Measurements from ENCODE around the gene AMZ2.
A peak's percentile ranks its signal among the peaks of the same experiment; 100 is the strongest.

AMZ2 gene

GRCh38 chr17:68289473-68289872 lies 41.6 kb downstream of the AMZ2 start:
- Histone ChIP-seq H3K9me3 (ENCODE audit: insufficient read depth, low read depth, low read length) (no peaks in the 10 kb centered on the region), H3K27ac (ENCODE audit: low read length) (no peak overlapping the region), H3K4me1 (ENCODE audit: insufficient read depth, low read length) (peaks cover 13% of the 10 kb centered on the region; the same call in 1 of the 2 replicates), H3K9ac (ENCODE audit: low read depth, low read length) (no peak overlapping the region), H3K36me3 (ENCODE audit: insufficient read depth, low read depth, low read length) (no peaks in the 10 kb centered on the region), H3K4me3 (ENCODE audit: low read length) (peak overlapping the region; percentile 76), H3K27me3 (ENCODE audit: insufficient read depth, low read length) (peaks cover 47% of the 10 kb centered on the region)

- Histone ChIP-seq H3K9me3 (ENCODE audit: insufficient read depth, low read depth, low read length) (no peaks in the 10 kb centered on the region), H3K27ac (ENCODE audit: low read length) (no peak overlapping the region), H3K4me3 (ENCODE audit: low read length) (peak overlapping the region; percentile 76), H3K27me3 (ENCODE audit: insufficient read depth, low read length) (peaks cover 52% of the 10 kb centered on the region), H3K9ac (ENCODE audit: low read depth, low read length) (no peak overlapping the region), H3K4me1 (ENCODE audit: insufficient read depth, low read length) (peaks cover 18% of the 10 kb centered on the region; the same call in 1 of the 2 replicates), H3K36me3 (ENCODE audit: insufficient read depth, low read depth, low read length) (no peaks in the 10 kb centered on the region)
Observed at GRCh38 chr17:68289936-68290267, 42.1 kb downstream of the AMZ2 start.

GRCh38 chr17:68290268-68290954 lies 42.6 kb downstream of the AMZ2 start:
- peaks cover 53% of the 10 kb centered on the region for H3K27me3 ChIP-seq (ENCODE audit: insufficient read depth, low read length)
- peaks cover 20% of the 10 kb centered on the region; the same call in 1 of the 2 replicates for H3K4me1 ChIP-seq (ENCODE audit: insufficient read depth, low read length)
- H3K36me3 ChIP-seq (ENCODE audit: insufficient read depth, low read depth, low read length) = no peaks in the 10 kb centered on the region
- no peak overlapping the region for H3K27ac ChIP-seq (ENCODE audit: low read length)
- H3K9me3 ChIP-seq (ENCODE audit: insufficient read depth, low read depth, low read length) = no peaks in the 10 kb centered on the region
- H3K4me3 ChIP-seq (ENCODE audit: low read length) = peak overlapping the region; percentile 76
- H3K9ac ChIP-seq (ENCODE audit: low read depth, low read length) = peak overlapping the region; percentile 44; the same call in 1 of the 2 replicates

- H3K4me3 ChIP-seq (ENCODE audit: low read length) = peak within 1 kb of the TSS; percentile 76
- H3K36me3 ChIP-seq (ENCODE audit: insufficient read depth, low read depth, low read length) = no peaks in the 10 kb centered on the region
- peaks cover 53% of the 10 kb centered on the region for H3K27me3 ChIP-seq (ENCODE audit: insufficient read depth, low read length)
- H3K27ac ChIP-seq (ENCODE audit: low read length) = no peak within 1 kb of the TSS
- H3K9me3 ChIP-seq (ENCODE audit: insufficient read depth, low read depth, low read length) = no peaks in the 10 kb centered on the region
- H3K9ac ChIP-seq (ENCODE audit: low read depth, low read length) = peak within 1 kb of the TSS; percentile 67
- H3K4me1 ChIP-seq (ENCODE audit: insufficient read depth, low read length) = peaks cover 20% of the 10 kb centered on the region; the same call in 1 of the 2 replicates
Observed at GRCh38 chr17:68290955-68291835, 43.4 kb downstream of the AMZ2 start, which contains the start of the genes ARSG and SLC16A6. Gene ARSG (plus strand): TSS chr17:68291495. CDS start chr17:68307494, 15,999 bp downstream. Gene SLC16A6 (minus strand): TSS chr17:68291127. CDS start chr17:68278320, 12,807 bp downstream.

GRCh38 chr17:68291836-68292688 lies 44.2 kb downstream of the AMZ2 start:
- Histone ChIP-seq H3K27ac (ENCODE audit: low read length) (no peak overlapping the region), H3K9me3 (ENCODE audit: insufficient read depth, low read depth, low read length) (no peaks in the 10 kb centered on the region), H3K27me3 (ENCODE audit: insufficient read depth, low read length) (peaks cover 53% of the 10 kb centered on the region), H3K4me3 (ENCODE audit: low read length) (peak overlapping the region; percentile 76), H3K9ac (ENCODE audit: low read depth, low read length) (peak overlapping the region; percentile 67), H3K4me1 (ENCODE audit: insufficient read depth, low read length) (peaks cover 28% of the 10 kb centered on the region; the same call in 1 of the 2 replicates), H3K36me3 (ENCODE audit: insufficient read depth, low read depth, low read length) (no peaks in the 10 kb centered on the region)

GRCh38 chr17:68292689-68293040 lies 44.8 kb downstream of the AMZ2 start:
- no peaks in the 10 kb centered on the region for H3K9me3 ChIP-seq (ENCODE audit: insufficient read depth, low read depth, low read length)
- peaks cover 53% of the 10 kb centered on the region for H3K27me3 ChIP-seq (ENCODE audit: insufficient read depth, low read length)
- H3K4me3 ChIP-seq (ENCODE audit: low read length) = peak overlapping the region; percentile 76
- no peak overlapping the region for H3K27ac ChIP-seq (ENCODE audit: low read length)
- H3K9ac ChIP-seq (ENCODE audit: low read depth, low read length) = peak overlapping the region; percentile 67; the same call in 1 of the 2 replicates
- H3K36me3 ChIP-seq (ENCODE audit: insufficient read depth, low read depth, low read length) = no peaks in the 10 kb centered on the region
- peaks cover 31% of the 10 kb centered on the region; the same call in 1 of the 2 replicates for H3K4me1 ChIP-seq (ENCODE audit: insufficient read depth, low read length)

GRCh38 chr17:68293490-68294195 lies 45.8 kb downstream of the AMZ2 start:
- Histone ChIP-seq H3K27ac (ENCODE audit: low read length) (no peak overlapping the region), H3K4me1 (ENCODE audit: insufficient read depth, low read length) (peaks cover 31% of the 10 kb centered on the region; the same call in 1 of the 2 replicates), H3K9me3 (ENCODE audit: insufficient read depth, low read depth, low read length) (no peaks in the 10 kb centered on the region), H3K36me3 (ENCODE audit: insufficient read depth, low read depth, low read length) (no peaks in the 10 kb centered on the region), H3K27me3 (ENCODE audit: insufficient read depth, low read length) (peaks cover 48% of the 10 kb centered on the region), H3K4me3 (ENCODE audit: low read length) (peak overlapping the region; percentile 36; the same call in 1 of the 2 replicates), H3K9ac (ENCODE audit: low read depth, low read length) (no peak overlapping the region)

GRCh38 chr17:68294196-68294555 lies 46.3 kb downstream of the AMZ2 start:
- H3K36me3 ChIP-seq (ENCODE audit: insufficient read depth, low read depth, low read length) = no peaks in the 10 kb centered on the region
- no peaks in the 10 kb centered on the region for H3K9me3 ChIP-seq (ENCODE audit: insufficient read depth, low read depth, low read length)
- peaks cover 42% of the 10 kb centered on the region for H3K27me3 ChIP-seq (ENCODE audit: insufficient read depth, low read length)
- no peak overlapping the region for H3K27ac ChIP-seq (ENCODE audit: low read length)
- peak overlapping the region; percentile 36; the same call in 1 of the 2 replicates for H3K4me3 ChIP-seq (ENCODE audit: low read length)
- H3K4me1 ChIP-seq (ENCODE audit: insufficient read depth, low read length) = peaks cover 31% of the 10 kb centered on the region; the same call in 1 of the 2 replicates
- H3K9ac ChIP-seq (ENCODE audit: low read depth, low read length) = no peak overlapping the region

- Histone ChIP-seq H3K27me3 (ENCODE audit: insufficient read depth, low read length) (peaks cover 38% of the 10 kb centered on the region), H3K4me1 (ENCODE audit: insufficient read depth, low read length) (peaks cover 31% of the 10 kb centered on the region; the same call in 1 of the 2 replicates), H3K36me3 (ENCODE audit: insufficient read depth, low read depth, low read length) (no peaks in the 10 kb centered on the region), H3K4me3 (ENCODE audit: low read length) (0 out of 2 replicates have a peak overlapping the region, but pooled peaks have one; percentile 36), H3K9me3 (ENCODE audit: insufficient read depth, low read depth, low read length) (no peaks in the 10 kb centered on the region), H3K27ac (ENCODE audit: low read length) (no peak overlapping the region), H3K9ac (ENCODE audit: low read depth, low read length) (no peak overlapping the region)
Observed at GRCh38 chr17:68294617-68295016, 46.8 kb downstream of the AMZ2 start.

GRCh38 chr17:68295086-68295485 lies 47.2 kb downstream of the AMZ2 start:
- H3K9me3 ChIP-seq (ENCODE audit: insufficient read depth, low read depth, low read length) = no peaks in the 10 kb centered on the region
- H3K27me3 ChIP-seq (ENCODE audit: insufficient read depth, low read length) = peaks cover 33% of the 10 kb centered on the region
- no peak overlapping the region for H3K27ac ChIP-seq (ENCODE audit: low read length)
- H3K9ac ChIP-seq (ENCODE audit: low read depth, low read length) = no peak overlapping the region
- H3K36me3 ChIP-seq (ENCODE audit: insufficient read depth, low read depth, low read length) = no peaks in the 10 kb centered on the region
- no peak overlapping the region for H3K4me3 ChIP-seq (ENCODE audit: low read length)
- peaks cover 31% of the 10 kb centered on the region; the same call in 1 of the 2 replicates for H3K4me1 ChIP-seq (ENCODE audit: insufficient read depth, low read length)
